ENCODE results near the gene ABCC4. TPM values are rescaled to one million over a fixed set of nuclear protein-coding genes. Genes with fewer than 3 reads are reported as not detected.

The ABCC4 gene
- total RNA-seq, 1 experiment from 2014 or later: 12.5 TPM

DNA sequence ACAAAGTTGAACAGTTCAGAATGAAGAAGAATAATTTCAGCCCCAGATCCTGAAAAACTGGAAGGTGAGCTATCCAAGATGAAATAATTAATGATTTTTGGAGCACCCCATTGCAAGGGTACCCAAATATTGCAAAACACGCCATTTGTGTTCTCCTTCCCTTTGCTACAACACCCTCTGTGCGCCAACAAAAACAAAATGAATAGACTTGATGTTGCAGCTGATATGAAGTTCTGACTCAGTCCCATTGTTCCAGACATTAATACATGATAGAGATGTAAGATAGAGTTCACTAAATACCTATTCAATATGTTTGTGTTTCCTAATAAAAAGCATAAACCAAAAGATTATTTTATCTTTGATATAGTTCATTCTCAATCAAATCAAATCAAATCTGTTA lies 301.4 kb downstream of the ABCC4 start:
- no peak for DNase-seq
- H3K4me1 Mint-ChIP-seq (ENCODE audit: low read depth, unreplicated experiment): no peaks in the 10 kb centered on the region
- H3K9me3 Mint-ChIP-seq (ENCODE audit: low read depth, unreplicated experiment): no peaks in the 10 kb centered on the region
- no peak overlapping the region for H3K27ac Mint-ChIP-seq (ENCODE audit: unreplicated experiment)
- H3K36me3 Mint-ChIP-seq (ENCODE audit: insufficient read depth, unreplicated experiment): no peaks in the 10 kb centered on the region
- intact Hi-C loops (cut with micrococcal nuclease; ENCODE audit: unreplicated experiment): no loop called here
- TF ChIP-seq, protein P1, sequence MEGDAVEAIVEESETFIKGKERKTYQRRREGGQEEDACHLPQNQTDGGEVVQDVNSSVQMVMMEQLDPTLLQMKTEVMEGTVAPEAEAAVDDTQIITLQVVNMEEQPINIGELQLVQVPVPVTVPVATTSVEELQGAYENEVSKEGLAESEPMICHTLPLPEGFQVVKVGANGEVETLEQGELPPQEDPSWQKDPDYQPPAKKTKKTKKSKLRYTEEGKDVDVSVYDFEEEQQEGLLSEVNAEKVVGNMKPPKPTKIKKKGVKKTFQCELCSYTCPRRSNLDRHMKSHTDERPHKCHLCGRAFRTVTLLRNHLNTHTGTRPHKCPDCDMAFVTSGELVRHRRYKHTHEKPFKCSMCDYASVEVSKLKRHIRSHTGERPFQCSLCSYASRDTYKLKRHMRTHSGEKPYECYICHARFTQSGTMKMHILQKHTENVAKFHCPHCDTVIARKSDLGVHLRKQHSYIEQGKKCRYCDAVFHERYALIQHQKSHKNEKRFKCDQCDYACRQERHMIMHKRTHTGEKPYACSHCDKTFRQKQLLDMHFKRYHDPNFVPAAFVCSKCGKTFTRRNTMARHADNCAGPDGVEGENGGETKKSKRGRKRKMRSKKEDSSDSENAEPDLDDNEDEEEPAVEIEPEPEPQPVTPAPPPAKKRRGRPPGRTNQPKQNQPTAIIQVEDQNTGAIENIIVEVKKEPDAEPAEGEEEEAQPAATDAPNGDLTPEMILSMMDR (IDR thresholded peaks at IDR 0.05; ENCODE audit: unreplicated experiment): no peak
- CTCF ChIA-PET: no interaction called here
- BruUV-seq (replicated peaks): no TSS peak
- no peak overlapping the region for H3K4me3 Mint-ChIP-seq (ENCODE audit: low read depth, unreplicated experiment)
- peaks cover 11% of the 10 kb centered on the region for H3K27me3 Mint-ChIP-seq (ENCODE audit: unreplicated experiment)

DNA sequence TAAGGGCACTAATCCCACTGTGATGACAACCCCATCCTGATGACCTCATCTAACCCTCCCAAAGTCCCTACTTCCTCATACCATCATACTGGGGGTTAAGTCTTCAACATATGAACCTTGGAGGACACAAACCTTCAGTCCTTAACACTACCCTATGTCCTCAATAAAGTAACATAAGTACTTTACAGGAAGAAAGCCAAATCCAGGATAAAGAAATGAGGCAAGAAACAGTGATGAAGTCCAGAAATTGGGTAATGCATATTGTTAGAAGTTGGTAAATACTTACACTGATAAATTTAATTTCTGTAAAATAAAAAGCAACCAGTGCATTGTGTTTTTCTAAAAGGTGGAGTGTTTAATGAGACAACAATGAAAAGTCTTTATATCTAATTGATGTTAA lies 304.1 kb downstream of the ABCC4 start:
- DNase-seq: no peak
- Mint-ChIP-seq H3K4me3 (ENCODE audit: low read depth, unreplicated experiment) (no peak overlapping the region), H3K27ac (ENCODE audit: unreplicated experiment) (no peak overlapping the region), H3K27me3 (ENCODE audit: unreplicated experiment) (peaks cover 11% of the 10 kb centered on the region), H3K4me1 (ENCODE audit: low read depth, unreplicated experiment) (no peaks in the 10 kb centered on the region), H3K9me3 (ENCODE audit: low read depth, unreplicated experiment) (no peaks in the 10 kb centered on the region), H3K36me3 (ENCODE audit: insufficient read depth, unreplicated experiment) (no peaks in the 10 kb centered on the region)
- TF ChIP-seq, protein P1 (IDR thresholded peaks at IDR 0.05; ENCODE audit: unreplicated experiment): no peak
- no TSS peak for BruUV-seq (replicated peaks)
- intact Hi-C loops (cut with micrococcal nuclease; ENCODE audit: unreplicated experiment): no loop called here
- CTCF ChIA-PET: no interaction called here

DNA sequence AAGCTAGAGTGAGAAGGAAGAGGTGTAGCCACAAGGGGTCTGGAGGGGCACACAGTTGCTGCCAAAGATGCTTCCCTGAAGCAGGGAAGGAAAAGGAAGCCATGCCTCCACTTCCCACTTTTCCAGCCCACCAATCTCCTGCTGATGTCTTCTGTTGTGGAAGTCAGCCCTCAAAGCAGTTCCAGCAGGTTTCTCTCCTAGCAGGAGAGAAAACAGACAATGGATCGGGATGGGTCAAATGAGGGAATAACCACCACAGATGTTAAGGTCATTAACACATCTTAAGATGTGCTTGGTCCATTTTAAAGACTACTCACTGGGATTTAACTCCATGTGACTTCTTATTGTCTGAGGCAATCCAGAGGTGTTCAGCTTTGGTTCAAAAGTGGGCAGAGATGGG lies 304.8 kb downstream of the ABCC4 start:
- BruUV-seq (replicated peaks): no TSS peak
- Mint-ChIP-seq H3K9me3 (ENCODE audit: low read depth, unreplicated experiment) (no peaks in the 10 kb centered on the region), H3K27me3 (ENCODE audit: unreplicated experiment) (peaks cover 4% of the 10 kb centered on the region), H3K27ac (ENCODE audit: unreplicated experiment) (no peak overlapping the region), H3K4me3 (ENCODE audit: low read depth, unreplicated experiment) (no peak overlapping the region), H3K36me3 (ENCODE audit: insufficient read depth, unreplicated experiment) (no peaks in the 10 kb centered on the region), H3K4me1 (ENCODE audit: low read depth, unreplicated experiment) (no peaks in the 10 kb centered on the region)
- intact Hi-C loops (cut with micrococcal nuclease; ENCODE audit: unreplicated experiment): no loop called here
- CTCF ChIA-PET: interaction anchor here (0.6 kb wide), 1 partner anchor 1922 kb away, joined by 3 read pairs; no protein-coding TSS in a partner anchor
- TF ChIP-seq, protein P1 (IDR thresholded peaks at IDR 0.05; ENCODE audit: unreplicated experiment): no peak
- no peak for DNase-seq

DNA sequence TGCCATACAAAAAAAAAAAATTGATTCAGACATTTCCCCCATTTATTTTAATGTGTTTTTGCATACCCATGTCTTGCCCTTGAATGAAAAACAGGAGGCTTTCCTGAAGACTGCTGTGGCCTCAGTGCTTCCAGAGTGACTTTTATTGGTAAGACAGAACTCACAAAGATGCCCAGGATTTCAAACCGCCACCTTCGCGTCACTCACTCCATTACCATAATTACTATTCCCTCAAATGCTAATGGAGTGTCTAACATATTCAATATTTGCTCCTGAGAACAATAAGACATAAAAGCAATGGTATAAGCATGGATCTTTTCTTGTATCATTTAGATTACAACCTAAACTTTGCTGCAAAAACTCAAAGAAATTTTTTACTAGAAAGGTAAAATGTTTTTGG lies 306.7 kb downstream of the ABCC4 start:
- Mint-ChIP-seq H3K9me3 (ENCODE audit: low read depth, unreplicated experiment) (no peaks in the 10 kb centered on the region), H3K4me3 (ENCODE audit: low read depth, unreplicated experiment) (no peak overlapping the region), H3K27ac (ENCODE audit: unreplicated experiment) (no peak overlapping the region), H3K36me3 (ENCODE audit: insufficient read depth, unreplicated experiment) (no peaks in the 10 kb centered on the region), H3K27me3 (ENCODE audit: unreplicated experiment) (no peaks in the 10 kb centered on the region), H3K4me1 (ENCODE audit: low read depth, unreplicated experiment) (no peaks in the 10 kb centered on the region)
- TF ChIP-seq, protein P1 (IDR thresholded peaks at IDR 0.05; ENCODE audit: unreplicated experiment): no peak
- no peak for DNase-seq
- intact Hi-C loops (cut with micrococcal nuclease; ENCODE audit: unreplicated experiment): no loop called here
- no TSS peak for BruUV-seq (replicated peaks)
- CTCF ChIA-PET: no interaction called here
